HL-60 (cell line): ENCODE measurements around the gene TIMM8A.
A peak's percentile ranks its signal among the peaks of the same experiment; 100 is the strongest.

Experiments
- GABPA ChIP-seq: IDR thresholded peaks from 2 replicates; pipeline ENCODE4 v1.6.1; 2012; ENCODE audit warnings: low read depth
- POLR2AphosphoS5 ChIP-seq: IDR thresholded peaks from 2 replicates; pipeline ENCODE4 v1.6.1; 2012; ENCODE audit warnings: low read depth
- SPI1 ChIP-seq: IDR thresholded peaks from 2 replicates; pipeline ENCODE4 v1.6.1; 2012; ENCODE audit warnings: low read depth, mild to moderate bottlenecking, borderline replicate concordance
- TF ChIP-seq, protein P1 (sequence below): IDR thresholded peaks from one replicate; pipeline ENCODE4 v1.5.1; 2011; ENCODE audit warnings: low read length, control low read depth, inconsistent platforms; ENCODE audit not compliant: insufficient read depth
- TF ChIP-seq, protein P2 (sequence below): IDR thresholded peaks from 2 replicates; pipeline ENCODE4 v1.6.1; 2012; ENCODE audit warnings: low read depth; ENCODE audit not compliant: insufficient replicate concordance

DNA sequence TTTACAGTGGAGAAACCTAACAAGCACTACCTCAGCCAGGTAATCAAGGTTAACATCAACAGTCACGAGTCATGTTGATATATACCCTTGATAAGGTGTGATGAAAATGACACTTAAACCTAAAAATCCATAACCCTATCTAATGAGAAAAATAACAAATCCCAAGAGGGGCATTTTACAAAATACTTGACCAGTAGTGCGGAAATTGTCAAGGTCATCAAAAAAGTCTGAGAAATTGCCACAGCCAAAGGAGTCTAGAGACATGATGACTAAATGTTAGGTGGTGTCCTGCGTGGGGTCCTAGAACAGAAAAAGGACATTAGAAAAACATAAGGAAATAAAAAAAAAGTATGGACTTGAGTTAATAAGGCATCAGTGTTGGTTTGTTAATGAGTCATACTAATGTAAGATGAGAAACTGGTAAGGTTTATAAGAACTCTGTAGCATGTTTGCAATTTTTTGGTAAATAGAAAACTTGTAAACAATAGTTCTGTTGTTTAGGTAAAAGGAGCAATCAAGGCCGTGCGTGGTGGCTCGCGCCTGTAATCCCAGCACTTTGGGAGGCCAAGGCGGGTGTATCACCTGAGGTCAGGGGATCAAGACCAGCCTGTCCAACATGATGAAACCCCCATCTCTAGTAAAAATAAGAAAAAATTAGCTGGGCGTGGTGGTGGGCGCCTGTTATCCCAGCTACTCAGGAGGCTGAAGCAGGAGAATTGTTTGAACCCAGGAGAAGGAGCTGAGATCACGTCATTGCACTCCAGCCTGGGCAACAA lies 45.2 kb upstream of the TIMM8A start:
- TF ChIP-seq, protein P1, sequence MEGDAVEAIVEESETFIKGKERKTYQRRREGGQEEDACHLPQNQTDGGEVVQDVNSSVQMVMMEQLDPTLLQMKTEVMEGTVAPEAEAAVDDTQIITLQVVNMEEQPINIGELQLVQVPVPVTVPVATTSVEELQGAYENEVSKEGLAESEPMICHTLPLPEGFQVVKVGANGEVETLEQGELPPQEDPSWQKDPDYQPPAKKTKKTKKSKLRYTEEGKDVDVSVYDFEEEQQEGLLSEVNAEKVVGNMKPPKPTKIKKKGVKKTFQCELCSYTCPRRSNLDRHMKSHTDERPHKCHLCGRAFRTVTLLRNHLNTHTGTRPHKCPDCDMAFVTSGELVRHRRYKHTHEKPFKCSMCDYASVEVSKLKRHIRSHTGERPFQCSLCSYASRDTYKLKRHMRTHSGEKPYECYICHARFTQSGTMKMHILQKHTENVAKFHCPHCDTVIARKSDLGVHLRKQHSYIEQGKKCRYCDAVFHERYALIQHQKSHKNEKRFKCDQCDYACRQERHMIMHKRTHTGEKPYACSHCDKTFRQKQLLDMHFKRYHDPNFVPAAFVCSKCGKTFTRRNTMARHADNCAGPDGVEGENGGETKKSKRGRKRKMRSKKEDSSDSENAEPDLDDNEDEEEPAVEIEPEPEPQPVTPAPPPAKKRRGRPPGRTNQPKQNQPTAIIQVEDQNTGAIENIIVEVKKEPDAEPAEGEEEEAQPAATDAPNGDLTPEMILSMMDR, result no peak
- TF ChIP-seq, protein P2, sequence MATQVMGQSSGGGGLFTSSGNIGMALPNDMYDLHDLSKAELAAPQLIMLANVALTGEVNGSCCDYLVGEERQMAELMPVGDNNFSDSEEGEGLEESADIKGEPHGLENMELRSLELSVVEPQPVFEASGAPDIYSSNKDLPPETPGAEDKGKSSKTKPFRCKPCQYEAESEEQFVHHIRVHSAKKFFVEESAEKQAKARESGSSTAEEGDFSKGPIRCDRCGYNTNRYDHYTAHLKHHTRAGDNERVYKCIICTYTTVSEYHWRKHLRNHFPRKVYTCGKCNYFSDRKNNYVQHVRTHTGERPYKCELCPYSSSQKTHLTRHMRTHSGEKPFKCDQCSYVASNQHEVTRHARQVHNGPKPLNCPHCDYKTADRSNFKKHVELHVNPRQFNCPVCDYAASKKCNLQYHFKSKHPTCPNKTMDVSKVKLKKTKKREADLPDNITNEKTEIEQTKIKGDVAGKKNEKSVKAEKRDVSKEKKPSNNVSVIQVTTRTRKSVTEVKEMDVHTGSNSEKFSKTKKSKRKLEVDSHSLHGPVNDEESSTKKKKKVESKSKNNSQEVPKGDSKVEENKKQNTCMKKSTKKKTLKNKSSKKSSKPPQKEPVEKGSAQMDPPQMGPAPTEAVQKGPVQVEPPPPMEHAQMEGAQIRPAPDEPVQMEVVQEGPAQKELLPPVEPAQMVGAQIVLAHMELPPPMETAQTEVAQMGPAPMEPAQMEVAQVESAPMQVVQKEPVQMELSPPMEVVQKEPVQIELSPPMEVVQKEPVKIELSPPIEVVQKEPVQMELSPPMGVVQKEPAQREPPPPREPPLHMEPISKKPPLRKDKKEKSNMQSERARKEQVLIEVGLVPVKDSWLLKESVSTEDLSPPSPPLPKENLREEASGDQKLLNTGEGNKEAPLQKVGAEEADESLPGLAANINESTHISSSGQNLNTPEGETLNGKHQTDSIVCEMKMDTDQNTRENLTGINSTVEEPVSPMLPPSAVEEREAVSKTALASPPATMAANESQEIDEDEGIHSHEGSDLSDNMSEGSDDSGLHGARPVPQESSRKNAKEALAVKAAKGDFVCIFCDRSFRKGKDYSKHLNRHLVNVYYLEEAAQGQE, result no peak
- no peak for TF ChIP-seq GABPA
- TF ChIP-seq SPI1, result no peak
- TF ChIP-seq POLR2AphosphoS5, result peak; percentile 28; the same call in 1 of the 2 replicates
